ENCODE data around the gene CHRDL2. TPM values are rescaled to one million over a fixed set of nuclear protein-coding genes. Genes with fewer than 3 reads are reported as not detected.

CHRDL2 gene
- total and polyA plus RNA-seq, 2 donors (not counting 3 experiments of a cell fraction or from before 2014, with no cell fraction given) = not detected

DNA sequence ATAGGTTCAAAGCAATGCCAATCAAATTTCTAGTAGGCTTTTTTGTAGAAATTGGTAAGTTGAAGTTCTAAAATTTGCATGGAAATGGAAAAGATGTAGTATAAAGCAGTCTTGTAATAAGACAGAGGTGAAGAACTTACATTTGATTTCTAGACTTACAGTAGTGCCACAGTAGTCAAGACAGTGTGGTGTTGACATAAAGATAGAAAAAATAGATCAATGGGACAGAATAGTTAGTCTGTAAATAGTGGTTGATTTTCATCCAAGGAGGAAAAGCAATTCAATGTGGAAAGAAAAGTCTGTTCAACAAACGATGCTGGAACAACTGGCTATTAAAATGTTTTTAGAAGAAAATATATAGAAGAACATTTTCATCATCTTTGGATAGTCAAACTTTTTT is 67.9 kb downstream of the CHRDL2 start:
- BruUV-seq (replicated peaks) = no TSS peak
- CTCF ChIA-PET = interaction anchor here (1.0 kb wide), 1 partner anchor 9 kb away, joined by 3 read pairs; no protein-coding TSS in a partner anchor
- no peak for DNase-seq (ENCODE audit: low read depth, low spot score)
- Histone ChIP-seq H3K4me2 (ENCODE audit: insufficient read depth, low read length) (no peak overlapping the region), H3K27me3 (ENCODE audit: control insufficient read depth in 2 of 2, insufficient read depth in 2 of 2, low read length in 2 of 2) (no peaks in the 10 kb centered on the region), H3K9ac (replicated peaks; ENCODE audit: extremely low read depth, insufficient read depth, low read length) (no peak overlapping the region), H3K36me3 (ENCODE audit: control insufficient read depth in 2 of 2, extremely low read depth in 1 of 2, insufficient read depth in 2 of 2, low read length in 2 of 2) (no peaks in the 10 kb centered on the region), H3K4me1 (ENCODE audit: control insufficient read depth, extremely low read depth, insufficient read depth, low read length) (no peaks in the 10 kb centered on the region), H3K9me1 (replicated peaks; ENCODE audit: control insufficient read depth, extremely low read depth, insufficient read depth, low read length) (no peaks in the 10 kb centered on the region), H4K20me1 (replicated peaks; ENCODE audit: control insufficient read depth, extremely low read depth, insufficient read depth, low read length) (no peaks in the 10 kb centered on the region), H3K4me3 (replicated peaks in 1 of 3; ENCODE audit: insufficient read depth in 1 of 3, low read depth in 1 of 3, low read length in 3 of 3) (no peak overlapping the region), H2AFZ (ENCODE audit: low read depth, low read length) (no peak overlapping the region), H3K9me3 (replicated peaks; ENCODE audit: control insufficient read depth, insufficient read depth, low read length) (no peaks in the 10 kb centered on the region), H3K79me2 (ENCODE audit: control insufficient read depth, insufficient read depth, low read length) (no peaks in the 10 kb centered on the region), H3K27ac (ENCODE audit: insufficient read depth, low read depth, low read length) (no peak overlapping the region)
- POLR2A ChIA-PET = no interaction called here
- TF ChIP-seq EZH2 (IDR thresholded peaks at IDR 0.05; ENCODE audit: borderline replicate concordance, low read depth, low read length, severe bottlenecking) (no peak), MYC (IDR thresholded peaks at IDR 0.05; ENCODE audit: low read depth, low read length) (no peak), JUN (IDR thresholded peaks at IDR 0.05; ENCODE audit: borderline replicate concordance, insufficient read depth, insufficient read length, low read depth) (no peak), MAX (IDR thresholded peaks at IDR 0.05; ENCODE audit: insufficient read depth, insufficient read length) (no peak), POLR2AphosphoS5 (IDR thresholded peaks at IDR 0.05; ENCODE audit: insufficient read depth, low read depth, low read length) (no peak), CTCF (IDR thresholded peaks at IDR 0.05; ENCODE audit: extremely low read depth in 1 of 2, insufficient read depth in 1 of 2, low read depth in 1 of 2, low read length in 2 of 2) (no peak), GATA2 (IDR thresholded peaks at IDR 0.05; ENCODE audit: insufficient read depth, insufficient read length, low read depth, low read length) (no peak), FOS (IDR thresholded peaks at IDR 0.05; ENCODE audit: borderline replicate concordance, insufficient read depth, low read length) (no peak), POLR2A (IDR thresholded peaks at IDR 0.05; ENCODE audit: low read depth, low read length) (no peak)
- intact Hi-C loops (cut with micrococcal nuclease) = no loop called here
- dilution Hi-C loops (cut with MboI; ENCODE audit: extremely low pct_ligation_motif_present, low sequenced_read_pairs) = no loop called here
- no peak for FAIRE-seq
